HepG2 (cell line): ENCODE measurements around the gene SLC23A2.

Experiments used
- CTCF ChIP-seq: sonication (generic); formaldehyde crosslinking; IDR thresholded peaks from 2 replicates; pipeline ENCODE4 v1.5.0; 2020; ENCODE audit warnings: mild to moderate bottlenecking, missing genetic modification reagents, moderate library complexity
- HOXA7 ChIP-seq: sonication (generic); formaldehyde crosslinking; IDR thresholded peaks from 2 replicates; pipeline ENCODE4 v1.8.1; 2022; ENCODE audit warnings: mild to moderate bottlenecking, missing genetic modification reagents, moderate library complexity
- KDM2A ChIP-seq: sonication (generic); formaldehyde crosslinking; IDR thresholded peaks from 2 replicates; pipeline ENCODE4 v1.4.0; 2020; ENCODE audit warnings: low read depth, missing genetic modification reagents, borderline replicate concordance
- SNAPC4 ChIP-seq: sonication (generic); formaldehyde crosslinking; IDR thresholded peaks from 2 replicates; pipeline ENCODE4 v1.4.0; 2020; ENCODE audit warnings: mild to moderate bottlenecking, missing genetic modification reagents
- SP1 ChIP-seq, 2 experiments: fragments of 450-650 bp in 1 of 2; sonication (generic) in 1 of 2; formaldehyde crosslinking in 1 of 2; IDR thresholded peaks; 2 replicates each; pipeline versions ENCODE4 v1.4.0 to v1.6.1; 2016 to 2020; ENCODE audit warnings: missing genetic modification reagents in 1 of 2
- TBL1XR1 ChIP-seq: fragments of 150-350 bp; IDR thresholded peaks from 2 replicates; pipeline ENCODE4 v1.6.1; 2014; ENCODE audit warnings: borderline replicate concordance, low read length; ENCODE audit not compliant: partially characterized antibody
- TRAFD1 ChIP-seq: sonication (generic); formaldehyde crosslinking; IDR thresholded peaks from 2 replicates; pipeline ENCODE4 v1.5.1; 2020; ENCODE audit warnings: missing genetic modification reagents, mild to moderate bottlenecking, borderline replicate concordance
- ZBTB33 ChIP-seq: sonication (generic); formaldehyde crosslinking; IDR thresholded peaks from 2 replicates; pipeline ENCODE4 v1.4.0; 2020; ENCODE audit warnings: missing genetic modification reagents

- TF ChIP-seq TBL1XR1 (no peak), TRAFD1 (CRISPR knock-in tag) (no peak), ZBTB33 (CRISPR knock-in tag) (no peak), SNAPC4 (CRISPR knock-in tag) (no peak), CTCF (CRISPR knock-in tag) (no peak), KDM2A (CRISPR knock-in tag) (no peak), HOXA7 (CRISPR knock-in tag) (no peak), SP1 (IDR thresholded peaks at IDR 0.05) (no peak), SP1 (CRISPR knock-in tag; IDR thresholded peaks at IDR 0.05) (no peak)
Observed at GRCh38 chr20:5020760-5021159, 19.4 kb upstream of the SLC23A2 start.
